HG03571 (cell line): ENCODE results near the gene TSEN34.
"Not testable (repeated sequence)": the region's sequence is repeated elsewhere in the genome, so short reads cannot be mapped to it uniquely, and the experiment has no call there.

Experiments
- ATAC-seq: cut with Tn5 transposase; IDR thresholded peaks from one replicate; pipeline ENCODE4 v1.9.1; 2021; ENCODE audit not compliant: unreplicated experiment

TSEN34 gene

DNA sequence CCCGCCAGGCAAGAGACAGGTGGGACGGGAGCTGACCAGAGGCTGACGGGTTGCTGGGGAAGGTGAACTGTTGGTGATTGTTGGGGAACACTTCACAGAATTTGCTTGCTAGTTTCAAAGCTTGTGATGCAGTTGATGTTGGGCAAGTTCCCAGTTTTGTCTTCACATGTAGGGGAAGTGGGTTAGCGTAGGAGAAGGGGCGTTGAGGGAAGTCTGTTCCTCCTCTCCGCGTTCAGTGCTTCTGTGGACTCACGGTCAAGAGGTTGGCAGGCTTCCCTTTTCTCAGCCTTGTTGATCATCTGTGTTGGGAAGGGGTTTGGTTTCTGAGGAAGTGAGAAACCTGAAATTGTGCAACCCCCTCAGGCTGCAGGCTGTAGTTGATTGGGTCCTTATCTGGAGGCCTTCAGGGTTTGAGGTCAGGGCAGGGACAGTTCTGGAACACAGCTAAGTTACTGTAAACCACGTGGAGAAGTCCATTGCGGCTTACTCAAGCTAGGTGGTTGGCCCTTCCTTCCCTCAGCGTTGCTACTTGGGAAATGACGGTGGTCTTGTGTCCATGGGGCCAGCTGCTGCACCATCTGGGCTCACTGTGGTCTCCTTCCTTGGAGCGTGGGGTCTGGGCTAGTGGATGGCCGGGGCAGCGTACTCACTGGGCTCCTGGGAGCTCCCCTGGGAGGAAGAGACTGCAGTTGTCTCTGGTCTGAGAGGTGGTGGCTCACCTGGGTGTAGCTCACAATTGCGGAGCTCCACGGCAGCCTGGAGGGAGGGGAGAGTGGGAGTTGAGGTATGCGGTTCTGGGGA lies 17.1 kb downstream of the TSEN34 start:
- ATAC-seq = peak; percentile 38

DNA sequence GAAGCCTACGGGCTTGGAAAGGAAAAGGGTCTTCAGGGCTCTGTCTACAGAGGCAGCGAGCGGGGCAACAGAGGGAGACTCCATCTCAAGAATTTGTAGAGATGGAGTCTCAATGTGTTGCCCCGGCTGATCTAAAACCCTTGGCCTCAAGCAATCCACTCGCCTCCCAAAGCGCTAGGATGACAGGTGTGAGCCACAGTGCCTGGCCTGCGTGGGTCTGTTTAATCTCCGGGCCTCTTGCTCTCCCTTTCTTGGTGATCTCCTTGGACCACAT lies 17.6 kb downstream of the TSEN34 start:
- ATAC-seq = no peak

DNA sequence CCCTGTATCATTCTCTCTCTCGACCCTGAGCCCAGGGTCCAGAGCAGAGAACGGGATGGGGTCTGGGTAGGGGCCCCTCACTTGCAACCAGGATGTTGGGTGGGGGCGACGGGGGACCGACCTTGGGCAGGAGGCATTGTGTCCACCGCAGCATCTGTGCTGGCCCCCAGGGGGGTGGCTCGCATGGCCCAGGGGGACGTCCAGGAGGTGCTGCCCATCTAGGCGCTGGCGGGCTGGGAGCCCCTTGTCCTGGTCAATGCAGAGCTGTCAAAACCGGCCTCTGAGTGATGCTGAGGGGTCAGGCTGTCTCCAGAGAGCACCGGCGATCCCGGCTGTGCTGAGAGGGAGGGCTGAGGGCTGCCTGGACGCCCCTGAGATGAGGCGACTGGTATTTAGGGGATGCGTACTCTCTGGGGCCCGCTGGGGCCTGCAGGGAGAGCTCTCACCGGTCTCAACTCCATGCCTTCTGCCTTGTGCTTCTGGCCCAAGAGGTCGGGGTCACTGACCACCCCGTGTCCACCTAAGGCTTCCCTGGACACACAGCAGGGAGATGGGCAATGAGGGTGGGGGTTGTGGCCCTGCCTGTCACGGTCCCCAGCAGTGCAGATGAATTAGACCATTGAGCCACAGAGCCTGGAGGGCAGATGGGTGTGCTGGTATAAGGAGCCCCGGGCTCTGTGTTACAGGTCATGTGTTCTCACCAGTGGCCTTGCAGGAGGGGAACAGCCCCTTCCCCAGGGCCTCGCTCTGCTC lies 18.1 kb downstream of the TSEN34 start:
- no peak for ATAC-seq

DNA sequence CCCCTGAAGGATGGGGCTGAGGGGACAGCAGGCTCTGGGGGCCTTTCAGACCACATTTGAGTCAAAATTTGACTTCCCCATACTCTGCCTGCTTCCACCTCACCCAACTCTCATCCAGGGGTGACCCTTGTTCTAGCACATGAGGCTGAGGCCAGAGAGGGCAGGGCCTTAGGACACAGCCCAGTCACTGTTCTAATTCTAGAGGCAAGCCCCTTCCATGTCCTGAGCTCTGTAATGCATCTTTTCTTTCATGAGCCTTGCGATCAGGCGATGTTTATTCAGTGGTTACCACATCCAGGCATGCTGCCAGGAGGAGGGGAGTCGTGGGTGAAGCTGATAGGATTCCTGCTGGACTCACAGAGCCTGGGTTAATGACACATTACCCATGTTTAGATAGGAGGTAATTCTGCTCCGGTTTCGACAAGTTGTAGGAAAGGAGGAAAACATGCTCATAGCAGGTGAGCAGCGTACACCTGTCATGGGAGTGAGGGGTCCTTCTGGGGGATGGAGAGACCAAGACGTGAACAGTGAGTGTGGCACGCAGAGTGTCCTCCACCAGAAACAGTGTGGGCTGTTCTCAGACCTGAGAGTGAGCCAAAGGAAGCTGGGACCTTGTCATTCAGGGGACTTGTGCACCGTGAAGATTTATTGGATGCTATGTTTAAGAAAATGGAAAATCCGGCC lies 18.8 kb downstream of the TSEN34 start:
- ATAC-seq = no peak

DNA sequence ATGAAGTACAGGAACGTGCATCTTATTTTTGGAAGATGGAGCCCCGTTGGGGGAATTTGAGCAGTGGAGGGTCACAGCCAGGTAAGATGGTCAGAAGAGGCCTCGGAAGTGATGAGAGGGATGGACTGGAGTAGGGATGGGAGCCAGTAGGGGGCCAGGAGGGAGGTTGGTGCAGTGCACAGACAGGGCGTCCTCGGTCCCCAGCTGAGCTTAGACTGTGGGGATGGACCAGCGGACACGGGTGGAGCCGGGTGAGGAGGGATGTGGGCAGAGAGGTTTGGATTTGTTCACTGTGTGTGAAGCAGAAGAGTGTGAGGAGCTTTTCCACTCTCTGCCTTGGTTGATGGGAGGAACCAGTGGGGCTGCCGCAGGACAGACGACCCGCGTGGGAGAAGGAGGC lies 20.1 kb downstream of the TSEN34 start:
- no peak for ATAC-seq

DNA sequence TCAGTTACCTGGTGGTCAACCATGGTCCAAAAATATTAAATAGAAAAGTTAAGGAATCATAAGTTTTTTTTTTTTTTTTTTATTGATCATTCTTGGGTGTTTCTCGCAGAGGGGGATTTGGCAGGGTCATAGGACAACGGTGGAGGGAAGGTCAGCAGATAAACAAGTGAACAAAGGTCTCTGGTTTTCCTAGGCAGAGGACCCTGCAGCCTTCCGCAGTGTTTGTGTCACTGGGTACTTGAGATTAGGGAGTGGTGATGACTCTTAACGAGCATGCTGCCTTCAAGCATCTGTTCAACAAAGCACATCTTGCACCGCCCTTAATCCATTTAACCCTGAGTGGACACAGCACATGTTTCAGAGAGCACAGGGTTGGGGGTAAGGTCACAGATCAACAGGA lies 23.1 kb downstream of the TSEN34 start:
- ATAC-seq = not testable (repeated sequence)

DNA sequence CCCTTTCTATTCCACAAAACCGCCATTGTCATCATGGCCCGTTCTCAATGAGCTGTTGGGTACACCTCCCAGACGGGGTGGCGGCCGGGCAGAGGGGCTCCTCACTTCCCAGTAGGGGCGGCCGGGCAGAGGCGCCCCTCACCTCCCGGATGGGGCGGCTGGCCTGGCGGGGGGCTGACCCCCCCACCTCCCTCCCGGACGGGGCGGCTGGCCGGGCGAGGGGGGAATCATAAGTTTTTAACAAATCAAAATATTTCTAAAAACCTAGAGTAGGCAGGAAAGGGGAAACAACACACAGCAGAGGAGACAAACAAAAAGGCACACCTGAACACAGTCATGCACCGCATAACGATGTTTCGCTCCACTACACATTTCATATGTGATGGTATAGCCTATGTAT lies 23.6 kb downstream of the TSEN34 start:
- ATAC-seq = not testable (repeated sequence)

DNA sequence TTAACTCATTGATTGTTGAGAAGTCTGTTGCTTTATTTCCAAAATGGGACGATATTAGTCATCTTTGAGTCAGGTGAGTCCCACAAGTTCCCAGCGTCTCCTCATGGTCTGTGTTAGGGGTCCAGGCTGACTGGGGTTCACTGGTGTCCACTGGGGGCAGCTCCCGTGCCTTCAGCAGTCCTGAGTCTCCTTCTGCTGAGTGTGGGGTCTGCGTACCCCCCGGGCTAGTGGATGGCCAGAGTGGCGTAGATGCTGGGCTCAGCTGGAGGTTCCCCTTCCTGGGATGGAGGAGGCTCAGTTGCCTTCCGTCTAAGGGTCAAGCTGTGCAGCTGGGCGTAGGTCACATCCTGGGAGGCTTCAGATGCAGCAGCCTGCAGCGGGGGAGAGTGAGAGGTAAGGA lies 25.8 kb downstream of the TSEN34 start:
- no peak for ATAC-seq

DNA sequence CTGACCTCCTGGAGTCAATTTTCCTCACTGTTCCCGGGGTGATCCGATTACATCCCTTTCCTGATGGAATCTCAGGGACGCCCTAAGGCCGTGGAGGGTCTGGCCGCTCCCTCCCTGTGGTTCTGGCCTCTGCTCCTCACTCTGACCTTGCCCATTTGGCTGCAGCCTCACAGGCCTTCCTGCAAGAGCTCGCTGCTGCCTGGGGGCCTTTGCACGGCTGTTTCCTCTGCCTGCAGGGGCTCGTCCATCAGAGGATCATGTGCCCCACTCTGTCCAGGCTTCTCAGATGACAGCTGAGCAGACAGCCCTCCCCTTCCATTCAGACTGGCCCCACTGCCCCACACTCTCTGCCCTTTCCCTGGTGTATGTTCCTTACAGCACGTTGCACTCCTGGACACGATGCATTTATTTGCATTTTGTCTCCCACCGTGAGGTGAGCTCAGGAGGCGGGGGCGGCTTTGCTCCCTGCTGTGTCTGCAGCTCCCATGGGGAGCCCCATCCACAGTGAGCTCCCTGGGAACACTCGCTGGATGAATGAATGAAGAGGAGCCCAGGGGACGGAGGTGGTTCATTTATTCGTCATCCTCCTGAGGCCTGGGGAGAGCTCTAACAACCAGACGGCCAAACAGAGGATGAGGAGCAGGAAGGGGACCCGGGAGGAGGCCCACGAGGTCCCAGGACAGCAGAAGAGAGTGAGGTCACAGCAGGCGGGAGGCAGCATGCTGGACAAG lies 26.6 kb downstream of the TSEN34 start:
- ATAC-seq = not testable (repeated sequence)

DNA sequence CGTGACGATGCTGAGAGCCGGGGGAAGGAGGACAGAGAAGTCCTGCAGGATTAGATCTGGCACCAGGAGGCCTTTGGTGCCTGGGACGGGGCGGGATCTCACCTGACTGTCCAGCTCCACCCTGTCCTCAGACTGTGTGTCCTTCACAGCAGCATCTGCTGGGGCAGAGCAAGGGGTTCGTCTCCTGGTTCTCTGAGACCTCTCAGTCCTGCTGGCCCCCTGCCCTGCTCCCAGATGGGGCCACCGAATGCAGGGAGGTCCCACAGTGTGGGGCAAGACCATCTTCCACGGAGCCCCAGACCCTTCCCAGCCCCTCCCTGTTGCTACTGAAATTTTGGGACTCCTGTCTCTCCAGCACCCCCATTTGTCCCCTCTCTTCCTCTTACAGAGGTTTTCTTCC lies 27.2 kb downstream of the TSEN34 start:
- ATAC-seq = no peak

DNA sequence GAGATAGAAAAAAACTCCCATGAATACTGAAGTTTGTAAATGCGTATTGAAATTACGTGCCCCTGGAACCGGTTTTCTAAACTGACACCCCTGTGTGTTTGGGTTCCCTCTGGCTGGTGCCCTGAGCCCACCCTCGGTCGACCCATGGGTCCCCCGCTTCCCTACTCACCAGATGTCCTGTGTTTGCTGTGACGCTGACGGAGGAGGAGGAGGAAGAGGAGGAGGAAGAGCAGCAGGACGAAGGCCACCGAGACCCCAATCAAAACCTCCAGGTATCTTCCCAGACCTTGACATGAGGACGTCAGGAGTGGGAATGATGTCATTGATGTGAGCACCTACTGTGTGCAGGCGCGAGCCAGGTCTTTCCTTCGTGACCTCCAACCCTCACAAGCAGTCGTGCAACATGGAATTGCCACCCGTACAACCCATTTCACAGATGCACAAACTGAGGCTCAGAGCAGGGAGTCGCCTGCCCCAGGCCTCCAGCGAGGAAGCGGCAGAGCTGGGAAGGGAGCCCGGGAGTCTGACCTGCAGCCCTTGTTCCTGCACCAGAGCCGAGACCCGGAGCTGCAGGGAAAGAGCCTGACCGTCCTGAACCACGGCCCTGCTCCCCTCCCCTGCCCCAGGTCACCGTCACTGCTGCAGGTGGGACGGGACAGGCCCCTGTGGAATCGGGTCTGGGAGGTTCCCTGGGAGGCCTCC lies 28.0 kb downstream of the TSEN34 start:
- no peak for ATAC-seq

DNA sequence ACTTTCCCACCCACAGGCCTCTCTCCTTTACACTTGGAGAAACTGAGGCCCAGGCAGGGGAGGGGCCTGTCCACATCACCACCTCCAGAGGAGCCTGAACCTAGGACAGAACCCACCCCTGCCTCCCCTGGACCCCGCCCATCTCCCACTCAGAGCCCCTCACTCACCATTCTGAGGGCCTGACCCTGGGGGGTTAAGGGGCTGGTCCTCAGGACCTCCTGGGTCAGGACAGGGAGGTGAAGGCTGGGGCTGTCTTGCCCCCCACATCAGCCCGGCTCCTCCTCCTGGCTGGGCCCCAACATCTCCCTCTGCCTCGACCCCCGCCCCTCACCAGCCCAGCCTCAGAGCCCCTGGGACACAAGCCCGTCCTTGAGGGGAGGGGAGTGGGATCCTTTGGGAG lies 28.6 kb downstream of the TSEN34 start:
- ATAC-seq = not testable (repeated sequence)

DNA sequence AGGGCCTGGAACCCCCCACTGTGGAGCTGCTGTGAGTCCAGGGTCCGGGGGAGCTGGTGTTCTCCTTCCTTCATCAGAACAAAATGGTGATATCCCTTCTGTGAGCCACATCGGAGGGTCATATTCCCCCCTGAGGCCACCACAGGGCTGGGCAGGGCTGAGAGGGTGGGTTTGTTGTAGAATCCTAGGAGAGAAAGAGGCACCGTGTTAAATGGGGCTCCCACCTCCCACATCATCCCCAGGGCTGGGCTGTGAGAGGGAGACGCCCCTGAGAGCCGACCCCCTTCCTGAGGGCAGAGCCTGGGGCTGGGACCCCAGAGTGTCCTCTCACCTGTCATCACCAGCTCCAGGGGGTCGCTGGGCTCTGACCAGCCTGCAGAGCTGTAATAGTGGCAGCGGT lies 30.8 kb downstream of the TSEN34 start:
- not testable (repeated sequence) for ATAC-seq

DNA sequence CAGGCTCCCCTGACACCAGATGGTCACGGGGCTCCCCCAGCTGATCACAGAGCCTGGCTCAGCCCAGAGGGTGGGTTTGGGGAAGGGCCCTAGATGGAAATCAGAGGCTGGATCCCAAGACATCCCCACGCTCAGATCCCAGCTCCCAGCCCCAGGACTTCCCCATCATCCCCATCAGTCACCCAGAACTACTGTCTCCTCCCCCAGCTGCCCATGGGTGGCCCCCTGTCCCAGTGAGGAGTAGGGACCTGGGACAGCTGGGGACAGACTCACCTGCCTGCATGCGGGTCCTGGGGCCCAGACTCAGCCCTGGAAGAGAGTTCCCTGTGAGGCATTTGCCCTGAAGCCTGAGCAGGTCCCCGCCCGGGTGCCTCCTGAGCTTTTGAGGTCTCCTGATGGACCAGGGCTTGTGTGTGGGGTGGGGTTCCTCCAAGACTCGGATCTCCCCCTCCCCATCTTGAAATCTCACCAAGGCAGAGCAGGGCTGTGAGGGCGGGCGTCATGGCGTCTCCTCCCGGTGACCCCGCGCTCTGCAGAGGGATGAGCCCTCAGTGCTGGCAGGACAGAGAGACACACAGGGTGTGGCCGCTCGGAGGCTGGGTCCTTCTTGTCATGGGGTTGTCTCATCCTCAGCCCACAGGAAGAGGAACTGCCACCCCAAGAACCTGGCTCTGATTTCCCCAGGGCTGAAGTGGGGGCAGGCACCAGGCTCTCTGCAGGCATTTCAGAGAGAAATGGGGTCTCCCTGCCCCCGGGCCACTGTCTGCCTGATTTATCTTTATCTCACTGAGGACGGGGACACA lies 31.6 kb downstream of the TSEN34 start, which contains the start of gene LILRB3:
LILRB3 (minus strand) TSS at position 534 of the 803 bp plus-strand sequence; CDS start at position 503, 31 bp downstream.
- ATAC-seq = not testable (repeated sequence)

DNA sequence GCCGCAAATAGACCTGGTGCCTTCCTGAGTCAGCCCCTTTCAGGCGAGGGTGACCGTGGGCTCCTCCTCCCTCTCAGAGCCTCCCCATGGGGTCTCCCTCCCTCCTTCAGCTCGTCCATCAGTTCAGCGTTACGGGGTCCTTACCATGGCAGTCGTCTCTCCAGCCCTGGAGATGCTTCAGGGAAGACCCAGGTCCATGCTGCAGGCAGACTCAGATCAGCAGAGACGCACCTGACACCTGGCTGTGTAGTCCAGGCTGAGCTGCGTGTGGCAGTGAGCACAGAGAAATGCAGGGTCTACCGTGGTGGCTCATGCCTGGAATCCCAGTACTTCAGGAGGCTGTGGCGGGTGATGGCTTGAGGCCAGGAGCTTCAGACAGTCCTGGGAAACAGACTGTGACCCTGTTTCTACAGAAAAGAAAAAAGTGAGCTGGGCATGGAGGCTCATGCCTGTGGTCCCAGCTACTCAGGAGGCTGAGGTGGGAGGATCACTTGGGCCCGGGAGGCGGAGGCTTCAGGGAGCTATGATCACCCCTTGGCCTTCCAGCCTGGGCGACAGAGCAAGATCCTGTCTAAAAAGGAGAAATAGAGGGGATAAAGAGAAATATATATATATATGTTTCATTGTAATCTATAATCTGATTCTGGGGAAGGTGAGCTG lies 32.3 kb downstream of the TSEN34 start:
- not testable (repeated sequence) for ATAC-seq

DNA sequence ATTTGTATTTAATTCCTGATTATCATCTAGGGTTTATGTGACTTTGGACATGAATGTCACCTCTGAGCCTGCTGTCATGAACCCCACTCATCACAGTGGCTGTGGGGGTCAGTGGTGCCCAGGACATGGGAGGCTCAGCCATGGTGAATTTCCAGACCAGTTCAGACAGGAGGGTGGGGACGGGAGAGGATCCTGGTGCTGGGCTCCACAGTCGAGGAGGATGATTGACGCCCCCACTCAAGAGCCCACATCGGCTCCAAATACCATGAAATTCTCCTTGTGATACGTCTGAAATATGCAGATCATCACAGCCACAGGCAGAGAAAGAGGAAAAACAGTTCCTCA lies 32.8 kb downstream of the TSEN34 start:
- ATAC-seq = not testable (repeated sequence)

DNA sequence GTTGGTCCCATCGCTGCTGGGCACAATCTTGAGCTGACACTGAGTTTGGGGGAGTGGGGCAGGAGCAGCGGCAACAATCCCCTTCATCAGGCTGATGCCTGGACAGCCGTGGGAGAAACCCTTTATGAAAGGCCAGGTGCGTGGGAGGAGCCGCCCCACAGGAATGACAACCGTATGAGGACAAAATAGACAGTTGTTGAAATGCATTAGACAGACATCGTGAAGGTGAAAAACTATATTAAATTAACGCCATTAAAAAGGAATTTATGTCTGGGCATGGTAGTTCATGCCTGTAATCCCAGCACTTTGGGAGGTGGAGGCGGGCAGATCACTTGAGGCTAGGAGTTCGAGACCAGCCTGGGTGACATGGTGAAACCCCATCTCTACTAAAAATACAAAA lies 33.5 kb downstream of the TSEN34 start:
- not testable (repeated sequence) for ATAC-seq

DNA sequence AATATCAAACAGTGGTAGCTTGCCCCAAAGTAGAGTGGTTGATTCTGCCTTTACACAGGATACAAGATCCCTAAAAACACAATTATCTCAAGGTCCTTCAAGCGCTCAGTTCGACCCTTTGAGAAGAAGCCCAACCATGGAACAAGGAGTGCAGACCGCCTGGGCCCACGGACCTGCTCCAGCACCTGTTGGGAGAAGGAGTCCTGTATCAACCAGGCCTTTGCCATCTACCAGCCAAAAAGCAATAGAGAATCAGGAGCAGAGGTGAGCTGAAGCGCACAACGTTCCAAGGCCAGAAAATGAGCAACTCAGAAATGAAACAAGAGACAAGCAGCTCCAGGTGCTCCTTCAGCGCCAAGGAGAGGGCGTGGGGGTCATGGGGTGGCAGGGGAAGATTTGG lies 38.0 kb downstream of the TSEN34 start:
- no peak for ATAC-seq

DNA sequence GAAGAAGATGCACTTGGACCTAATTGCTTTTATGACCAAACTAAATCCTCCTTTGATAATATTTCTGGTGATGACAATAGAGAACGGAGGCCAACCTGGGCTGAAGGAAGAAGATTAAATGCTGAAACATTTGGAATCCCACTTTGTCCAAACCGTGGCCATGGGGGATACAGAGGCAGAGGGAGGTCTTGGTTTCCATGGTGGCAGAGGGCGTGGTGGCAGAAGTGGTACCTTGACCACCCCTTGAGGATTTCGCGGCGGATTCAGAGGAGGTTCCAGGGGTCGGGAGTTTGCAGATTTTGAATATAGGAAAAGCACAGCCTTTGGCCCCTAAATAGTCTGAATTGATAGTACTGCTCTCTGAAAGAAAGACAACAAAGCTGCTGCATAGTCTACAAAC lies 38.9 kb downstream of the TSEN34 start:
- ATAC-seq = no peak
